Measurements from ENCODE around the gene KRTAP27-1. TPM values are rescaled to one million over a fixed set of nuclear protein-coding genes. Genes with fewer than 3 reads are reported as not detected.

KRTAP27-1 gene
- total RNA-seq, 2 donors from 2014 or later = not detected

- no peak for DNase-seq (ENCODE audit: low spot score)
- intact Hi-C loops (cut with DNase I) = no loop called here
Observed at GRCh38 chr21:30315701-30316100, 21.8 kb downstream of the KRTAP27-1 start.

GRCh38 chr21:30306884-30307283, 30.6 kb downstream of the KRTAP27-1 start:
- no peak for DNase-seq (ENCODE audit: low spot score)
- intact Hi-C loops (cut with DNase I) = no loop called here

GRCh38 chr21:30305136-30305535, 32.4 kb downstream of the KRTAP27-1 start:
- intact Hi-C loops (cut with DNase I) = no loop called here
- DNase-seq (ENCODE audit: low spot score) = no peak

GRCh38 chr21:30289215-30289614, 48.3 kb downstream of the KRTAP27-1 start, which contains the start of gene KRTAP25-1:
Gene KRTAP25-1 (minus strand): TSS chr21:30289514. CDS start chr21:30289490, 24 bp downstream.
- intact Hi-C loops (cut with DNase I) = no loop called here

More at GRCh38 chr21:30289215-30289614, 48.3 kb downstream of the KRTAP27-1 start, which contains the start of gene KRTAP25-1:
- no peak for DNase-seq (ENCODE audit: low spot score)

Small RNAs within 50 kb of the gene (microRNA-seq; reads per million reads assigned to microRNA genes)
- 0 reads per million in 2 donors for gene MIR4327 (ENCODE audit: borderline microRNAs expressed in 2 of 2)

Other genes with a start within 250 kb of the KRTAP27-1 start
- not detected for gene CLDN17, start 170.9 kb downstream of the KRTAP27-1 start, total RNA-seq
- gene CLDN8, start 121.6 kb downstream of the KRTAP27-1 start, total RNA-seq = not detected
- not detected for gene KRTAP24-1, start 54.7 kb downstream of the KRTAP27-1 start, total RNA-seq
- not detected for gene KRTAP25-1, start 48.2 kb downstream of the KRTAP27-1 start, total RNA-seq
- not detected for gene KRTAP26-1, start 17.4 kb downstream of the KRTAP27-1 start, total RNA-seq
- not detected for gene KRTAP23-1, start 10.9 kb upstream of the KRTAP27-1 start, total RNA-seq
- not detected for gene KRTAP13-2, start 34.6 kb upstream of the KRTAP27-1 start, total RNA-seq
- not detected for gene KRTAP13-1, start 58.3 kb upstream of the KRTAP27-1 start, total RNA-seq
- not detected for gene KRTAP13-3, start 88.2 kb upstream of the KRTAP27-1 start, total RNA-seq
- gene KRTAP13-4, start 92.5 kb upstream of the KRTAP27-1 start, total RNA-seq = not detected
- not detected for gene KRTAP15-1, start 102.6 kb upstream of the KRTAP27-1 start, total RNA-seq
- not detected for gene KRTAP19-1, start 142.7 kb upstream of the KRTAP27-1 start, total RNA-seq
- gene KRTAP19-2, start 149.7 kb upstream of the KRTAP27-1 start, total RNA-seq = not detected
- gene KRTAP19-3, start 154.3 kb upstream of the KRTAP27-1 start, total RNA-seq = not detected
- gene KRTAP19-4, start 159.5 kb upstream of the KRTAP27-1 start, total RNA-seq = not detected
- not detected for gene KRTAP19-5, start 164.4 kb upstream of the KRTAP27-1 start, total RNA-seq
- not detected for gene KRTAP19-6, start 204.2 kb upstream of the KRTAP27-1 start, total RNA-seq
- not detected for gene KRTAP19-7, start 223.6 kb upstream of the KRTAP27-1 start, total RNA-seq